GM12878 (cell line): ENCODE results near the gene TLX2.

Source experiments
- ESRRA ChIP-seq: IDR thresholded peaks from 2 replicates; pipeline ENCODE4 v1.6.1; 2012; ENCODE audit warnings: mild to moderate bottlenecking, low read length, improper control_type of control experiment
- FOXM1 ChIP-seq: IDR thresholded peaks from 2 replicates; pipeline ENCODE4 v1.6.1; 2012; ENCODE audit warnings: low read depth, mild to moderate bottlenecking, inconsistent platforms, low read length, moderate library complexity
- SP1 ChIP-seq: IDR thresholded peaks from one replicate; pipeline ENCODE4 v1.6.1; 2011; ENCODE audit warnings: low read depth, low read length
- TBL1XR1 ChIP-seq: IDR thresholded peaks from 2 replicates; pipeline ENCODE4 v1.6.1; 2012; ENCODE audit warnings: low read depth, low read length, improper control_type of control experiment
- ZNF274 ChIP-seq: IDR thresholded peaks from one replicate; pipeline ENCODE4 v1.8.0; 2011; ENCODE audit not compliant: insufficient read length, insufficient read depth
- TF ChIP-seq, protein P1 (sequence below), 3 experiments: IDR thresholded peaks in 2 of 3; conservative IDR thresholded peaks in 1 of 3; 2 replicates each; pipeline ENCODE4 v1.5.1; 2011; ENCODE audit warnings: low read depth in 3 of 3, low read length in 3 of 3, mild to moderate bottlenecking in 3 of 3, control low read depth in 2 of 3, moderate library complexity in 2 of 3, inconsistent platforms in 1 of 3, mixed read lengths in 1 of 3; ENCODE audit not compliant: control insufficient read depth in 2 of 3, insufficient read depth in 1 of 3; ENCODE audit errors: extremely low read depth in 1 of 3
- TF ChIP-seq, protein P2 (sequence below): IDR thresholded peaks from 2 replicates; pipeline ENCODE4 v1.6.1; 2012; ENCODE audit warnings: low read depth, low read length, improper control_type of control experiment

DNA sequence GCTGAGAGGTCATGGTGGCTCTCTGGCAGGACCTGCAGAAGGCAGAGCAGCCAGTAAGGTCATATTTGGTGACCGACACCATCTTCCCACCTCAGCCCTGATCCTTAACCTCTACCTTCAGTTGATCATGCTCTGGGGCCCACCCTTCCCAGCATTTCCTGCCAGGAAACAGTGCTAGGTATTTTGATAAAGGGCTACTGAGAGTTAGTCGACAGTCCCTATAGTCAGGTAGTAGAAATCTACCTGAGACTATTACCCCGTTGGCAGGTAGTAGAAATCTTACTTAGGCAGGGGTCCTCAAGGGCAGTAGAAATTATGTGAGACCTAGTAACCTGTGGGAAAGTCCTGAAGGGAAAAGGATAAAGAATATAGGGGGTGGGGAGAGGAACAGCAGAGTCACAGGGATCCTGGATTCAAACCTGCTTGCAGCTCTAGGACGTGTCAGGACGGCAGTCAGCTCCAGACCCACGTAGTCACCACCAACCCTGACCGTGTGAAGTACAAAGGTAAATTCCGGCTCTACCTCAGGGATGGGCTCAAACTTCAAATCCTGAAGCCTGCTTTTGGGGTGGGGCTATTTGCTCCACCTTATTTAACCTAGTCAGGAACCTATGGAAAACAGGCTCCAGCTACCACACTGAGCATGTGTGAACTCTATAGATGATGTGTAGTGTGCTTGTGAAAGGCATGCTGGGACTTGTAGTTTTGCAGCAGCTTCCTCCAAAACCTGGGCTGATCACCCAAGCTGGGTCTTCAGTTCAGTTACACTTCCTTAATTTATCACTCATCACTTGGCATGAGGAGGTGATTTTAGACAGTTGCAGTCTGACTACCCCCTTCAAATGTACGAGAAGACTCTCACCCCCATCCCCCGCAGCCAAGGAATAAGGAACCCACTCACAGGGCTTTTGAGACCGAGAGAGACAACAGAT lies 11.7 kb downstream of the TLX2 start, which contains the start of gene DQX1:
- TF ChIP-seq ESRRA (no peak), ZNF274 (no peak), FOXM1 (no peak), TBL1XR1 (no peak), SP1 (no peak)
- TF ChIP-seq, protein P1, sequence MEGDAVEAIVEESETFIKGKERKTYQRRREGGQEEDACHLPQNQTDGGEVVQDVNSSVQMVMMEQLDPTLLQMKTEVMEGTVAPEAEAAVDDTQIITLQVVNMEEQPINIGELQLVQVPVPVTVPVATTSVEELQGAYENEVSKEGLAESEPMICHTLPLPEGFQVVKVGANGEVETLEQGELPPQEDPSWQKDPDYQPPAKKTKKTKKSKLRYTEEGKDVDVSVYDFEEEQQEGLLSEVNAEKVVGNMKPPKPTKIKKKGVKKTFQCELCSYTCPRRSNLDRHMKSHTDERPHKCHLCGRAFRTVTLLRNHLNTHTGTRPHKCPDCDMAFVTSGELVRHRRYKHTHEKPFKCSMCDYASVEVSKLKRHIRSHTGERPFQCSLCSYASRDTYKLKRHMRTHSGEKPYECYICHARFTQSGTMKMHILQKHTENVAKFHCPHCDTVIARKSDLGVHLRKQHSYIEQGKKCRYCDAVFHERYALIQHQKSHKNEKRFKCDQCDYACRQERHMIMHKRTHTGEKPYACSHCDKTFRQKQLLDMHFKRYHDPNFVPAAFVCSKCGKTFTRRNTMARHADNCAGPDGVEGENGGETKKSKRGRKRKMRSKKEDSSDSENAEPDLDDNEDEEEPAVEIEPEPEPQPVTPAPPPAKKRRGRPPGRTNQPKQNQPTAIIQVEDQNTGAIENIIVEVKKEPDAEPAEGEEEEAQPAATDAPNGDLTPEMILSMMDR (IDR thresholded peaks at IDR 0.05 in 2 of 3, conservative IDR thresholded peaks at IDR 0.05 in 1 of 3; ENCODE audit: control insufficient read depth in 2 of 3, extremely low read depth in 1 of 3, insufficient read depth in 1 of 3, low read depth in 3 of 3, low read length in 3 of 3) = no peak
- TF ChIP-seq, protein P2, sequence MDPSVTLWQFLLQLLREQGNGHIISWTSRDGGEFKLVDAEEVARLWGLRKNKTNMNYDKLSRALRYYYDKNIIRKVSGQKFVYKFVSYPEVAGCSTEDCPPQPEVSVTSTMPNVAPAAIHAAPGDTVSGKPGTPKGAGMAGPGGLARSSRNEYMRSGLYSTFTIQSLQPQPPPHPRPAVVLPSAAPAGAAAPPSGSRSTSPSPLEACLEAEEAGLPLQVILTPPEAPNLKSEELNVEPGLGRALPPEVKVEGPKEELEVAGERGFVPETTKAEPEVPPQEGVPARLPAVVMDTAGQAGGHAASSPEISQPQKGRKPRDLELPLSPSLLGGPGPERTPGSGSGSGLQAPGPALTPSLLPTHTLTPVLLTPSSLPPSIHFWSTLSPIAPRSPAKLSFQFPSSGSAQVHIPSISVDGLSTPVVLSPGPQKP = no peak
